BE2C (cell line): ENCODE measurements around the gene VEGFB.

Experiments
- DNase-seq: peaks from one replicate; pipeline ENCODE4 v3.0.0-alpha.2; 2020
- H3K27me3 ChIP-seq: fragments of 250-450 bp; sonication (Bioruptor Pico); 2 replicates; pipeline ENCODE4 v1.5.1; 2020; ENCODE audit warnings: mild to moderate bottlenecking
- H3K36me3 ChIP-seq: fragments of 250-450 bp; sonication (Bioruptor Pico); 2 replicates; pipeline ENCODE4 v1.5.1; 2020; ENCODE audit warnings: mild to moderate bottlenecking
- H3K4me1 ChIP-seq: fragments of 250-450 bp; sonication (Bioruptor Pico); 2 replicates; pipeline ENCODE4 v1.5.1; 2020
- H3K4me3 ChIP-seq: 2 replicates; pipeline ENCODE4 v1.5.1; 2011; ENCODE audit warnings: low read depth, low read length
- H3K9me3 ChIP-seq: fragments of 250-450 bp; sonication (Bioruptor Pico); 2 replicates; pipeline ENCODE4 v1.5.1; 2020
- CTCF ChIP-seq: IDR thresholded peaks from 2 replicates; pipeline ENCODE4 v1.5.1; 2012; ENCODE audit warnings: mild to moderate bottlenecking, low read depth, low read length

VEGFB gene

GRCh38 chr11:64263021-64263946 is 28.9 kb downstream of the VEGFB start:
- peaks cover 19% of the 10 kb centered on the region for H3K4me1 ChIP-seq
- no peaks in the 10 kb centered on the region for H3K9me3 ChIP-seq
- H3K4me3 ChIP-seq = no peak overlapping the region
- no peaks in the 10 kb centered on the region for H3K27me3 ChIP-seq
- DNase-seq = no peak
- TF ChIP-seq CTCF = no peak
- H3K36me3 ChIP-seq = peaks cover 6% of the 10 kb centered on the region

- Histone ChIP-seq H3K4me1 (peaks cover 21% of the 10 kb centered on the region), H3K9me3 (no peaks in the 10 kb centered on the region), H3K36me3 (peaks cover 3% of the 10 kb centered on the region), H3K27me3 (no peaks in the 10 kb centered on the region), H3K4me3 (no peak overlapping the region)
- no peak for TF ChIP-seq CTCF
- no peak for DNase-seq
Measured at GRCh38 chr11:64263947-64264317, 29.5 kb downstream of the VEGFB start.

- no peak for TF ChIP-seq CTCF
Measured at GRCh38 chr11:64264371-64264852, 30.0 kb downstream of the VEGFB start.

GRCh38 chr11:64265176-64266160 is 31.1 kb downstream of the VEGFB start:
- Histone ChIP-seq H3K36me3 (peaks cover 3% of the 10 kb centered on the region), H3K4me3 (no peak overlapping the region), H3K4me1 (peaks cover 21% of the 10 kb centered on the region), H3K27me3 (no peaks in the 10 kb centered on the region), H3K9me3 (no peaks in the 10 kb centered on the region)
- no peak for TF ChIP-seq CTCF
- DNase-seq = no peak

More at GRCh38 chr11:64264371-64264852, 30.0 kb downstream of the VEGFB start:
- Histone ChIP-seq H3K36me3 (peaks cover 3% of the 10 kb centered on the region), H3K9me3 (no peaks in the 10 kb centered on the region), H3K4me3 (no peak overlapping the region), H3K27me3 (no peaks in the 10 kb centered on the region), H3K4me1 (peaks cover 21% of the 10 kb centered on the region)
- peak; percentile 70 for DNase-seq

- peaks cover 3% of the 10 kb centered on the region for H3K36me3 ChIP-seq
- no peak overlapping the region for H3K4me3 ChIP-seq
- H3K9me3 ChIP-seq = no peaks in the 10 kb centered on the region
- TF ChIP-seq CTCF = no peak
- no peak for DNase-seq
- no peaks in the 10 kb centered on the region for H3K27me3 ChIP-seq
- peaks cover 21% of the 10 kb centered on the region for H3K4me1 ChIP-seq
Measured at GRCh38 chr11:64266339-64266738, 32.0 kb downstream of the VEGFB start.
